A549 (cell line): Measurements from ENCODE around the gene GPD2. TPM values are rescaled to one million over a fixed set of nuclear protein-coding genes. Genes with fewer than 3 reads are reported as not detected.
"Not testable (repeated sequence)": the region's sequence is repeated elsewhere in the genome, so short reads cannot be mapped to it uniquely, and the experiment has no call there.

Experiments
- ATAC-seq, 2 experiments: fragments of 200-7000 bp in 1 of 2; fragments of >200 bp in 1 of 2; cut with Nextera tagmentation in 1 of 2; cut with Tn5 transposase in 1 of 2; 3 replicates each; pipeline versions ENCODE4 v1.8.0 to v1.9.1; 2018 to 2020; ENCODE audit warnings: mild to moderate bottlenecking in 1 of 2, moderate library complexity in 1 of 2
- CTCF ChIA-PET: fragments of 300-600 bp; sonication (Branson Sonifier 250); formaldehyde crosslinking; extraction: SDS; loops from one replicate; lab custom pipeline; 2021; ENCODE audit warnings: antibody characterized with exemption, inconsistent platforms; lab: Yijun Ruan, JAX
- POLR2A ChIA-PET: fragments of 350-600 bp; formaldehyde crosslinking; extraction: SDS; loops from one replicate; lab custom pipeline; 2021; ENCODE audit warnings: antibody characterized with exemption, inconsistent platforms; lab: Yijun Ruan, JAX
- DNase-seq, 2 experiments: peaks; one replicate each; pipeline versions ENCODE4 v3.0.0 to v3.0.0-alpha.2; 2011 to 2016; ENCODE audit warnings: low read depth in 1 of 2, low spot score in 1 of 2
- FAIRE-seq: peaks from 2 replicates; lab custom pipeline; 2011; peaks lifted over from hg19 to GRCh38; lab: Jason Lieb, UNC
- H3K27ac ChIP-seq, 2 experiments: fragments of >200 bp; sonication (Bioruptor Twin); formaldehyde crosslinking; 3 replicates each; pipeline ENCODE4 v1.5.1; 2016 to 2017
- H3K4me1 ChIP-seq: fragments of >200 bp; sonication (Bioruptor Twin); formaldehyde crosslinking; 3 replicates; pipeline ENCODE4 v1.6.1; 2016
- H3K4me2 ChIP-seq: fragments of >200 bp; sonication (Bioruptor Twin); formaldehyde crosslinking; 3 replicates; pipeline ENCODE4 v1.6.1; 2016
- H3K4me3 ChIP-seq: fragments of >200 bp; sonication (Bioruptor Twin); formaldehyde crosslinking; 3 replicates; pipeline ENCODE4 v1.5.1; 2016
- H3K9me3 ChIP-seq: fragments of >200 bp; sonication (Bioruptor Twin); formaldehyde crosslinking; 3 replicates; pipeline ENCODE4 v1.6.1; 2016
- ATOH8 ChIP-seq: fragments of 250-450 bp; sonication (Bioruptor Pico); IDR thresholded peaks from 2 replicates; pipeline ENCODE4 v1.5.0; 2020; ENCODE audit warnings: low read depth, mild to moderate bottlenecking, moderate library complexity
- CBX2 ChIP-seq: fragments of 200-600 bp; sonication (generic); IDR thresholded peaks from 2 replicates; pipeline ENCODE4 v1.6.1; 2016; ENCODE audit warnings: low read depth, mild to moderate bottlenecking, borderline replicate concordance
- CHD2 ChIP-seq: fragments of 150-350 bp; IDR thresholded peaks from 2 replicates; pipeline ENCODE4 v1.6.1; 2014; ENCODE audit warnings: low read length; ENCODE audit not compliant: partially characterized antibody
- CHD4 ChIP-seq: fragments of 200-600 bp; sonication (generic); IDR thresholded peaks from 2 replicates; pipeline ENCODE4 v1.6.1; 2016; ENCODE audit warnings: antibody characterized with exemption, mild to moderate bottlenecking, borderline replicate concordance
- EHMT2 ChIP-seq: fragments of 200-600 bp; sonication (generic); IDR thresholded peaks from 2 replicates; pipeline ENCODE4 v1.6.1; 2016; ENCODE audit warnings: antibody characterized with exemption, low read depth, mild to moderate bottlenecking, moderate library complexity
- GATA3 ChIP-seq: IDR thresholded peaks from 2 replicates; pipeline ENCODE4 v1.6.1; 2012; ENCODE audit warnings: borderline replicate concordance
- HOXA7 ChIP-seq: fragments of 250-450 bp; sonication (Bioruptor Pico); IDR thresholded peaks from 2 replicates; pipeline ENCODE4 v1.5.0; 2020; ENCODE audit warnings: mild to moderate bottlenecking, moderate library complexity
- JUN ChIP-seq, 2 experiments: fragments of >200 bp; sonication (Bioruptor Twin); formaldehyde crosslinking; IDR thresholded peaks; 2 replicates in 1 of 2; 3 replicates in 1 of 2; pipeline ENCODE4 v1.6.1; 2016 to 2017
- JUNB ChIP-seq: fragments of >200 bp; sonication (Bioruptor Twin); formaldehyde crosslinking; IDR thresholded peaks from 2 replicates; pipeline ENCODE4 v1.6.1; 2016
- KDM5A ChIP-seq: fragments of 200-600 bp; sonication (generic); IDR thresholded peaks from 2 replicates; pipeline ENCODE4 v1.6.1; 2016; ENCODE audit warnings: antibody characterized with exemption, mild to moderate bottlenecking
- MAFK ChIP-seq: fragments of 450-650 bp; IDR thresholded peaks from 2 replicates; pipeline ENCODE4 v1.6.1; 2014; ENCODE audit not compliant: partially characterized antibody
- MAX ChIP-seq: IDR thresholded peaks from 2 replicates; pipeline ENCODE4 v1.6.1; 2012
- MAZ ChIP-seq: fragments of 150-350 bp; IDR thresholded peaks from 2 replicates; pipeline ENCODE4 v1.6.1; 2014; ENCODE audit warnings: antibody characterized with exemption, low read depth, low read length, borderline replicate concordance
- NR3C1 ChIP-seq: fragments of >200 bp; sonication (Bioruptor Twin); formaldehyde crosslinking; IDR thresholded peaks from 3 replicates; pipeline ENCODE4 v1.6.1; 2017
- RFX5 ChIP-seq: fragments of 450-650 bp; IDR thresholded peaks from 2 replicates; pipeline ENCODE4 v1.7.1; 2014; ENCODE audit warnings: antibody characterized with exemption, mild to moderate bottlenecking, moderate library complexity
- RNF2 ChIP-seq: fragments of 200-600 bp; sonication (generic); IDR thresholded peaks from 2 replicates; pipeline ENCODE4 v1.6.1; 2016; ENCODE audit warnings: low read depth, mild to moderate bottlenecking, antibody characterized with exemption, moderate library complexity, borderline replicate concordance
- SMC3 ChIP-seq: fragments of >200 bp; sonication (Bioruptor Twin); formaldehyde crosslinking; IDR thresholded peaks from 3 replicates; pipeline ENCODE4 v1.6.1; 2018; ENCODE audit warnings: inconsistent platforms
- ZC3H11A ChIP-seq: fragments of 450-650 bp; IDR thresholded peaks from 2 replicates; pipeline ENCODE4 v1.6.1; 2014; ENCODE audit warnings: antibody characterized with exemption, mild to moderate bottlenecking
- ZNF302 ChIP-seq: fragments of 250-450 bp; sonication (Bioruptor Pico); IDR thresholded peaks from 2 replicates; pipeline ENCODE4 v1.9.0; 2021; ENCODE audit warnings: inconsistent platforms, mild to moderate bottlenecking, moderate library complexity
- WGBS: methylation state at CpG from one replicate; pipeline ENCODE4 v1.1.6; 2017; ENCODE audit errors: missing lambda C conversion rate; 5-methylcytosine and 5-hydroxymethylcytosine counted together
- polyA plus RNA-seq, 4 experiments: library from polyadenylated mRNA; depleted of rRNA in 3 of 4; stranded (reverse); fragments of >200 nt; fragmentation: RNase III in 1 of 4; extraction: RNeasy Plus Mini Kit Qiagen cat#74134 plus additional on column Dnase treatment in 1 of 4; gene quantifications; 2 replicates in 3 of 4; 3 replicates in 1 of 4; pipeline ENCODE4 v1.2.3, GENCODE V29; 2011 to 2017
- TF ChIP-seq, protein P1 (sequence below): fragments of 150-350 bp; IDR thresholded peaks from 2 replicates; pipeline ENCODE4 v1.6.1; 2014; ENCODE audit warnings: low read depth, mild to moderate bottlenecking, low read length

GPD2 gene
- polyA plus RNA-seq, 2 of the 4 experiments (the other 2 are of a cell fraction) = 26.6 to 39.6 TPM

GRCh38 chr2:156615836-156616322, 179.7 kb downstream of the GPD2 start:
- DNase-seq (no peak), ATAC-seq (no peak), FAIRE-seq (no peak)
- Histone ChIP-seq H3K4me1 (no peaks in the 10 kb centered on the region), H3K4me2 (no peak overlapping the region), H3K27ac (no peak overlapping the region), H3K4me3 (no peak overlapping the region), H3K9me3 (no peaks in the 10 kb centered on the region)
- ChIA-PET CTCF (no interaction called here), POLR2A (interaction anchor here (0.9 kb wide), 1 partner anchor 281 kb away, joined by 3 read pairs; no protein-coding TSS in a partner anchor)
- TF ChIP-seq KDM5A (no peak), ZNF302 (CRISPR knock-in tag) (no peak), CHD4 (no peak), CHD2 (no peak), EHMT2 (no peak), NR3C1 (no peak), CBX2 (no peak), GATA3 (no peak), JUNB (no peak), RFX5 (no peak), SMC3 (no peak), MAX (no peak), RNF2 (no peak), ZC3H11A (no peak)
- WGBS = 41% methylated on average over 2 of the region's 2 CpGs

GRCh38 chr2:156618071-156618470, 181.9 kb downstream of the GPD2 start:
- WGBS = 90% methylated on average over 5 of the region's 33 CpGs
- H3K4me3 ChIP-seq, H3K27ac ChIP-seq, ATAC-seq, H3K4me2 ChIP-seq, CTCF ChIA-PET, H3K4me1 ChIP-seq, DNase-seq, H3K9me3 ChIP-seq, POLR2A ChIA-PET, FAIRE-seq: not testable (repeated sequence)

DNA sequence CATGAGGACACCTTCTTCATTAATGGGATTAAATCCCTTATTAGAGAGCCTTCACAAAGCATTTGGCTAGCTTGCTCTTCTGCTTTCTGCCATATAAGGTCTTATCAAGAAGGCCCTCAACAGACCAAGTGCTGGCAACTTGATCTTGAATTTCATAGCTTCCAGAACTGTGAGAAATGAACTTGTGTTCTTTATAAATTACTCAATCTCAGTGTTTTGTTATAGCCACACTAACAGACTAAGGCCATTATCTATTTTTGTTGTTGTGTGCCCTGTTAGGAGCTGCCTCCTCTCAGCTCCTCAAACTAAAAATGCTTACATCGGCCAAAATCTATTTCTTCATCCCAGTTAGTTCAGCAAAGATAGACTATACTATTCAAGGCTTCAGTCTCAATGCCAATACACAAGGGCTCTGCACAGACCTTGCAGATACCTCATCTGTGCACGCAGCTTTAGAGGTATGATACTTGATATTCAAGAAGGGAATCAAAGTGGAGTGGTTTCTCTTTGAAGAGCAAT, 182.9 kb downstream of the GPD2 start:
- ChIA-PET POLR2A (no interaction called here), CTCF (interaction anchor here (1.2 kb wide), 1 partner anchor 708 kb away, joined by 4 read pairs; no protein-coding TSS in a partner anchor)
- Histone ChIP-seq H3K9me3 (no peaks in the 10 kb centered on the region), H3K27ac (no peak overlapping the region), H3K4me1 (no peaks in the 10 kb centered on the region), H3K4me2 (no peak overlapping the region), H3K4me3 (no peak overlapping the region)
- ATAC-seq (no peak), DNase-seq (no peak), FAIRE-seq (no peak)
- TF ChIP-seq NR3C1 = no peak
- TF ChIP-seq MAZ = no peak
- no peak for TF ChIP-seq ATOH8 (CRISPR knock-in tag)
- no peak for TF ChIP-seq JUN (IDR thresholded peaks at IDR 0.05)
- TF ChIP-seq HOXA7 (CRISPR knock-in tag) = no peak
- peak; percentile 80 for TF ChIP-seq MAFK
- TF ChIP-seq, protein P1, sequence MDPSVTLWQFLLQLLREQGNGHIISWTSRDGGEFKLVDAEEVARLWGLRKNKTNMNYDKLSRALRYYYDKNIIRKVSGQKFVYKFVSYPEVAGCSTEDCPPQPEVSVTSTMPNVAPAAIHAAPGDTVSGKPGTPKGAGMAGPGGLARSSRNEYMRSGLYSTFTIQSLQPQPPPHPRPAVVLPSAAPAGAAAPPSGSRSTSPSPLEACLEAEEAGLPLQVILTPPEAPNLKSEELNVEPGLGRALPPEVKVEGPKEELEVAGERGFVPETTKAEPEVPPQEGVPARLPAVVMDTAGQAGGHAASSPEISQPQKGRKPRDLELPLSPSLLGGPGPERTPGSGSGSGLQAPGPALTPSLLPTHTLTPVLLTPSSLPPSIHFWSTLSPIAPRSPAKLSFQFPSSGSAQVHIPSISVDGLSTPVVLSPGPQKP = no peak
- TF ChIP-seq ZC3H11A = no peak
- no peak for TF ChIP-seq GATA3
- TF ChIP-seq, all 56 proteins: peak for 1
- 60% methylated on average over 2 of the region's 2 CpGs for WGBS
